Activated CD4-positive, CD25-positive, alpha-beta regulatory T cell treated with anti-CD3 and anti-CD28 coated beads, Interleukin-2, amount 50 U/mL, for 16 hours (primary cell): ENCODE measurements around the gene SMC4.

ENCODE experiments used
- DNase-seq: peaks from one replicate; pipeline ENCODE4 v3.0.0-alpha.2; 2020; ENCODE audit warnings: low read depth, low spot score

The SMC4 gene

DNA sequence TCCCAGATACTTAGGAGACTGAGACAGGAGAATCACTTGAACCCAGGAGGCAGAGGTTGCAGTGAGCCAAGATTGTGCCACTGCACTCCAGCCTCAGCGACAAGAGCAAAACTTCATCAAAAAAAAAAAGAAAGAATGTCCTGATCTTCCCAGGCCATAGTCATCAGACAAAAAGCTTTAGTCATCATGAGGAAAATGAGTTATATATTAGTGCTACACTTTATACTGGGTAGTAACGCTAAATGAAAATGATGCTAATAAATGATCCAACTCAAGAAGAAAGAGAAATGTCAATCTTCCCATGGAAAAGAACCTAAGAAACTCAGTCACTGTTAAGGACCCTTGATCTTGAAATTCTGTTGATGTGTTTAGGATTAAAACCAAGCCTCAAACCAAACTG lies 76.4 kb downstream of the SMC4 start:
- no peak for DNase-seq

DNA sequence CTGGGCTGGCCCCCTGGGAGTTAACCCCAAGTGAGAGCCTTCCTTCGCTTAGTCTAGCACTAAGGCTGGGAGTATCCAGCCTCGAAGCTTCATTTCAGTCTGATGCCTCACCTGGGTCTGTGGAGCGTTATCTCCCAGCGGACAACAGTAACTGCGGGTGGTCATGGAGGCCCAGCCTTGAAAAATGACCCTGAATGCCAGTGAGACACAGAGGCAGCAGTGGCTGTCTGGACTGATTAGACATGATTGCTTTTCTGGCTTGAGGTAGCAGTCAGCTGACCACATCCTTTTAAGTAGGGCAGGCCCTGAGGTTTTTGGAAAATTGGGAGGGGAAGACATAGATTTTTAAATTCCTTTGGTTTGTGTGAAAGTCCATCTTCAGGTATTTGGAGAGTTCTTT lies 78.3 kb downstream of the SMC4 start:
- no peak for DNase-seq

DNA sequence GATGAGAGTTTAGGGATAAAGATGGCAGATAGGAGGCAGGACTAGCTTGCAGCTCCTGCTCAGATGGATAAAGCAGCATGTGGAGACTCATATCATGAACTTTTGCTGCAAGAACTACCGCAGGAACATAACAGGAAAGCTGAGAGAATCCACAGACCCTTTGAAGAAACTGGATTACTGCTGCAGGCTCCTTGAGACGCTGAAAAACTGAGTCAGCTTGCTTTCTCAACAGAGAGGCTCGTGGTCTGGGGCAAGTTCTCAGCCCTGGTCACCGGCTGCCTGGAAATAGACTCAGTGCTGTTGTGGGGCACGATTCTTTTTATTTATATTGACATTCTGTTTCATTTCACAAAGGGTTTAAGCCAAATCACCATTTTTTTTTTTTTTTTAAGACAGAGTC lies 78.9 kb downstream of the SMC4 start:
- DNase-seq, result no peak

DNA sequence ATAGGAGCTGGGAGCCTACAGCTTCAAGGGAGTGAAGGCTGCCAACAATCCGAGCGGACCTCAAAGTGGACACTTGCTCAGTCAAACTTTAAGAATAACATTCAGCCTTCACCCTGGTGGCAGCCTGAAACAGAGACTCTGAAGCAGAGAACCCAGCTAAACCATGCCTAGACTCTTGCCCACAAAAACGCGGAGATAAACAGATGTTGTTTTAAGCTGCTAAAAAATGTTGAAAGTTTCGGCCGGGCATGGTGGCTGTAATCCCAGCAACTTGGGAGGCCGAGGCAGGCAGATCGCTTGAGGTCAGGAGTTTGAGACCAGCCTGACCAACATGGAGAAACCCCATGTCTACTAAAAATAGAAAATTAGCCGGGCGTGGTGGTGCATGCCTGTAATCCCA lies 79.9 kb downstream of the SMC4 start:
- no peak for DNase-seq

DNA sequence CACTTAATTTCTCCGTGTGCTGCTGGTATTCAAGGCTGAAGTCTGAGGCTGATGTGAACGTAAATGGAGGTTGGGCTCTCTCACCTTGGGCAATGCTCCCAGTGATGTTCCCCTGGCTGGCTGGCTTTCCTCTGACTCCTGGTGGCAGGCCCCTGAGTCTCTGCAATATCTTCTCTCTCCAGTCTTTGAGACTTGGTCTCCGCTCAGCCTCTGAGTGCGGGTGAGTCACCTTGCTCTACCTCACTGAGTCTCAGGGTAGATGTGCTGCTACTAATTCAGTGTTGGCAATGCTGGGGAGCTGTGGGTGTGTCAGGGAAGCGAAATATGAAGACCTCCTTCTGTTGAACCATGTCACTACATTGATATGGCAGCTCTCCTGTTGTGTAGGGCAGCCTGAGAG lies 81.5 kb downstream of the SMC4 start:
- no peak for DNase-seq

DNA sequence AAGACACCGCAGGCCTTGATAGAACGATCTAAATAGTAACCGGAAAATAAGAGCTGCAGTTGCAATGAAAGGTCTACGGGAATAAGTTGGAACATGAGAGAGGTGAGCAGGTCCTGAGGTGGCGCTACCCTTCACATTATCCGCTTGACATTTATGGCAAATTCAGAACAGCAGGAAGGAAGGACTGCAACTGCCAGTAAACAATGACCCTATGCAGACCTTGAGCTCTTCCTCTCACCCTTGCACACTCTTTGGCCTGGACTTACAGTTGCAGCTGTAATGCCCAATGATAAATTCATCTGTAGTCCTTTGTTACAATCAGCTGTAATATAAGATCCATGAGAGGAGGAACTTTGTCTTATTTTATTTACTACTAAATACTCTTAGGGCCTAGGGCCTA lies 82.4 kb downstream of the SMC4 start:
- DNase-seq, result no peak

DNA sequence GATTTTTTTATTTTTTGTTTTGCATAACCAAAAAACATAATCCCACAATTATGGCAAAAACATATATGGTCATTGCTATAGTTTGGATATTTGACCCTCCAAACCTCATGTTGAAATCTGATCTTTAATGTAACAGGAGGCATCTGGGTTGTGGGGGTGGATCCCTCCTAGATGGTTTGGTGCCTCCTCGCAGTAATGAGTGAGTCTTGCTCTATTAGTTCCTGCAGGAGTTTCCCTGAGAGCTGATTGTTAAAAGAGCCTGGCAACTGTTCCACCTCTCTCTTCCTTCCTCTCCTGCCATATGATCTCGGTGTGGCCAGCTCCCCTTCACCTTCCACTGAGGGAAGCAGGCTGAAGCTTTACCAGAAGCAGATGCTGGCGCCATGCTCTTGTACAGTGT lies 83.3 kb downstream of the SMC4 start:
- DNase-seq, result no peak
